Eye (tissue), 1 donor: ENCODE results near the gene SFMBT1.
A peak's percentile ranks its signal among the peaks of the same experiment; 100 is the strongest.

Source experiments
- DNase-seq: peaks from one replicate; pipeline ENCODE4 v3.0.0-alpha.2; 2015

The SFMBT1 gene

GRCh38 chr3:52879090-52879489 is 166.8 kb downstream of the SFMBT1 start:
- no peak for DNase-seq

GRCh38 chr3:52877085-52877484 is 168.8 kb downstream of the SFMBT1 start:
- DNase-seq: no peak

GRCh38 chr3:52874864-52875587 is 170.8 kb downstream of the SFMBT1 start:
- no peak for DNase-seq

- no peak for DNase-seq
Observed at GRCh38 chr3:52874160-52874701, 171.6 kb downstream of the SFMBT1 start.

GRCh38 chr3:52873433-52874159 is 172.3 kb downstream of the SFMBT1 start:
- peak; percentile 19 for DNase-seq

- DNase-seq: no peak
Observed at GRCh38 chr3:52872245-52872644, 173.6 kb downstream of the SFMBT1 start.

GRCh38 chr3:52871761-52872160 is 174.1 kb downstream of the SFMBT1 start:
- DNase-seq: no peak

GRCh38 chr3:52870471-52870870 is 175.4 kb downstream of the SFMBT1 start:
- DNase-seq: no peak

GRCh38 chr3:52866427-52866826 is 179.4 kb downstream of the SFMBT1 start:
- DNase-seq: no peak

- no peak for DNase-seq
Observed at GRCh38 chr3:52865994-52866393, 179.9 kb downstream of the SFMBT1 start.

GRCh38 chr3:52860424-52860768 is 185.5 kb downstream of the SFMBT1 start:
- DNase-seq: peak; percentile 33

- DNase-seq: no peak
Observed at GRCh38 chr3:52859686-52860423, 186.0 kb downstream of the SFMBT1 start.

- no peak for DNase-seq
Observed at GRCh38 chr3:52857864-52858263, 188.0 kb downstream of the SFMBT1 start.

- DNase-seq: no peak
Observed at GRCh38 chr3:52857133-52857532, 188.7 kb downstream of the SFMBT1 start.

GRCh38 chr3:52856666-52857065 is 189.2 kb downstream of the SFMBT1 start:
- no peak for DNase-seq

- DNase-seq: no peak
Observed at GRCh38 chr3:52854013-52854412, 191.9 kb downstream of the SFMBT1 start.
